CD4-positive, alpha-beta T cell treated with Interferon alpha-2 for 1 hour (primary cell): ENCODE results near the gene DCTN1.
A peak's percentile ranks its signal among the peaks of the same experiment; 100 is the strongest.
"Not testable (repeated sequence)": the region's sequence is repeated elsewhere in the genome, so short reads cannot be mapped to it uniquely, and the experiment has no call there.

ENCODE experiments used
- DNase-seq, 2 donors: peaks; one replicate each; pipeline ENCODE4 v3.0.0-alpha.2; 2020 to 2022

DCTN1 gene

GRCh38 chr2:74368499-74368898 lies 11.6 kb downstream of the DCTN1 start:
- no peak for DNase-seq

- no peak for DNase-seq
These were observed 12.3 kb downstream of the DCTN1 start for GRCh38 chr2:74367789-74368188.

GRCh38 chr2:74366036-74366435 lies 14.1 kb downstream of the DCTN1 start:
- DNase-seq, result no peak

- DNase-seq, result no peak
These were observed 15.3 kb downstream of the DCTN1 start for GRCh38 chr2:74364533-74365505.

- DNase-seq, result no peak
These were observed 18.8 kb downstream of the DCTN1 start for GRCh38 chr2:74361327-74361726.

GRCh38 chr2:74357627-74358026 lies 22.5 kb downstream of the DCTN1 start:
- no peak for DNase-seq

- no peak for DNase-seq
These were observed 30.2 kb downstream of the DCTN1 start for GRCh38 chr2:74349889-74350288.

GRCh38 chr2:74347742-74348141 lies 32.4 kb downstream of the DCTN1 start:
- DNase-seq, result no peak

- DNase-seq, result no peak
These were observed 32.8 kb downstream of the DCTN1 start for GRCh38 chr2:74347303-74347702.

- no peak for DNase-seq
These were observed 34.7 kb downstream of the DCTN1 start for GRCh38 chr2:74345272-74345943.

GRCh38 chr2:74343316-74343715 lies 36.8 kb downstream of the DCTN1 start, which contains the start of gene SLC4A5:
SLC4A5 (minus strand) TSS chr2:74343416; CDS start chr2:74315023, 28,393 bp downstream.
- DNase-seq, result no peak

- not testable (repeated sequence) for DNase-seq
These were observed 43.9 kb downstream of the DCTN1 start for GRCh38 chr2:74336227-74336626.

GRCh38 chr2:74334931-74335333 lies 45.2 kb downstream of the DCTN1 start:
- peak; percentile 60 to 79 for DNase-seq

- DNase-seq, result no peak
These were observed 46.1 kb downstream of the DCTN1 start for GRCh38 chr2:74333896-74334586.

GRCh38 chr2:74333175-74333574 lies 46.9 kb downstream of the DCTN1 start:
- DNase-seq, result no peak

GRCh38 chr2:74332550-74333174 lies 47.4 kb downstream of the DCTN1 start:
- DNase-seq, result no peak

GRCh38 chr2:74328573-74328972 lies 51.5 kb downstream of the DCTN1 start:
- no peak for DNase-seq

GRCh38 chr2:74328074-74328473 lies 52.0 kb downstream of the DCTN1 start:
- DNase-seq, result no peak

- DNase-seq, result no peak
These were observed 52.5 kb downstream of the DCTN1 start for GRCh38 chr2:74327627-74328026.

GRCh38 chr2:74327199-74327598 lies 52.9 kb downstream of the DCTN1 start:
- no peak for DNase-seq

- DNase-seq, result no peak
These were observed 54.3 kb downstream of the DCTN1 start for GRCh38 chr2:74325815-74326214.

GRCh38 chr2:74321737-74322136 lies 58.4 kb downstream of the DCTN1 start:
- DNase-seq, result no peak

- no peak for DNase-seq
These were observed 62.4 kb downstream of the DCTN1 start for GRCh38 chr2:74317701-74318100.
